HG03159 (cell line): ENCODE measurements around the gene COL24A1.

ENCODE experiments used
- ATAC-seq: cut with Tn5 transposase; IDR thresholded peaks from one replicate; pipeline ENCODE4 v1.9.1; 2021; ENCODE audit warnings: mild to moderate bottlenecking, moderate library complexity; ENCODE audit not compliant: unreplicated experiment

COL24A1 gene

DNA sequence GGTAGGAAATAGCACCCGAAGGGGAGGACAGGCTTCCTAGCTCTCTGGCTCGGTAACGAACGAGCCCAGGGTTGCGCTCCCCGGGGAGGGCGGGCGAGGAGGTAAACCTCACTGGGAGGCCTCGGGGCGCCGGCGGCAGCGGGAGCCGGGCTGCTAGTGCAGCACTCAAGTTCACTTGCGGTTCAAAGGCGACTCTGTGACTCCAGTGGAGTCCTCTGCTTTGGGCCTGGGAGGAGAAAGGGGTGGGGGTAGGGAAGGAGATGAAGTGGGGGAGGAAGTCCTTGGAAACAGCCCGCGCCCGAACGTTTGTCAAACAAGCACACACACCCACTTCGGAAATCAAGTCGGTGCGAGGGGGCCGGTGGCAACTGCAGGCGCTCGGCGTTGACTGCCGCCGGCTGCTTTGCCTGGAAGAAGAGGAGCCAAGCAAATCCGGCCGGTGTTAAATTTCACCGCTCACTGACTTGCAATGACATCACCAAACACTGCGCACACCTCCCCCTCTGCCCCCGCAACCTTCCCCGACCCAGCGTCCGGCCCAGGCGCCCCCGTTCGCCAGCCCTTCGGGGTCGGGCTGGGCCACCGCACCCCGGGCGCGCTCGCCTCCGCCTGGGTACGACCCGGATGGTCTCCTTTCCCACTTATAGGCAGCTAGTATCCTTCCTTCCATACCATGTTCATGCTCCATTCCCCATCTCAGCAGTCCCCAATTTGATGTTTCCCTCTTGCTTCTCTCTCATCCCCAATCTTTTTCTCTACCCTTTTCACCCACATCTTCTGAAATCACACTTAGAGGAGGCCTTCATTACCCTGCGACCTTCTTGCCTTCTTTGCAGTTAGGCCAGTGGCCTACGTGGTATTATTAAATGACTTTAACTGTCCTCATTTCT is at the start of gene COL24A1:
COL24A1 (minus strand) TSS at position 207 of the 890 bp plus-strand sequence. CDS start 376 bp downstream, outside the sequence.
- no peak for ATAC-seq

DNA sequence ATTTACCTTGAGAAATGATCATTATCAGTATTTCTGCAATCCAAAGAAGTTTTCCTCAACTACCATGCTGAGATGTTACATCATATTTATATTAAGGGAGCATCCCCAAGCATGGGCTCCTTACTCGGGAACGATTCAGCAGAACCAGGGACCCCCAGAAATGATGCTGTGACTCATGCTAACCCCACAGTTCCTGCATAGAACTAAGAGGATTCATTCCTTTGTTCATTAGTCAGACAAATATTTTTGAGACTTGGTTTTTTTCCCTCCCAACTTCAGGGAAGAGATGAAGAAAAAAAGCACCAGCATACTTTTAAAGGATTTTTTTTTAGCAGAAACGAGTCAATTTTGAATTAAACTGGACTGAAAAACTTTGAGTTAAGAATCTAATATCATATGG is 49.2 kb upstream of the COL24A1 start:
- no peak for ATAC-seq

DNA sequence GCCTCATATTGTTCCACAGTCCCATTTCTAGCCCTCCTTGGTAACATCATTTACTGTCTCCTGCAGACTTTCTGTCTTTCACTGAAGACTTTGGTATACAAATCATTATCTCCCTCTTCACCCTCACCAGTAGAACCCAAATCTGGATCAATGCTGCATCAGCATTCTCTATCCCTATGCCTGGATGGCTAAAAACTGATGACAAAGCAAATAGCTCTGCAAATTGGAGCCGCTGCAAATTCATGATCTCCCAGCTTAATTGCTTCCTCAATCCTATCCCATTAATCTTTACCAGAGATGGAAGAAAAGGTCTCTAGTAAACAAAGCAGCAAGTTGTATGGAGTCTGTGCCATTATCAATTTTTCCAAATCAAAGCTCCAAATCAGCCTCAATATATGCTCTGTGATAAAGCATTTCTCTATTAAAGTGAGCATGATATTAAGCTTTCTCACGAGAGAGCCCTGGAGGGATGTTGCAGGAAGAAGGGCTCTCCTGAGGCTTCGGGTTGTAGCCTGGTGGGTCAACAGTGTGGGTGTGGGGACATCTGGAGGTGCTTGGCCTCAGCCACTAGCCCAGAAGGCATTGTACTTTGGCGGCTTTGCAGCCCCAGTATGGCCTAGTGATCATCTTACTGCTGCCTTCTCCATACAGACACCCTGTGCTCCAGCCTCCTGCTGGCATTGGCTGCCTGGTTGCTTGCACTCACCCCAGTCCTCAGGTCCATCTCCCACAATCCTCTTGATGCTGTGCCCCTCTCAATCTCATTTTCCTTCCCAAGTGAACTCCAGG is 46.2 kb upstream of the COL24A1 start:
- ATAC-seq: no peak

DNA sequence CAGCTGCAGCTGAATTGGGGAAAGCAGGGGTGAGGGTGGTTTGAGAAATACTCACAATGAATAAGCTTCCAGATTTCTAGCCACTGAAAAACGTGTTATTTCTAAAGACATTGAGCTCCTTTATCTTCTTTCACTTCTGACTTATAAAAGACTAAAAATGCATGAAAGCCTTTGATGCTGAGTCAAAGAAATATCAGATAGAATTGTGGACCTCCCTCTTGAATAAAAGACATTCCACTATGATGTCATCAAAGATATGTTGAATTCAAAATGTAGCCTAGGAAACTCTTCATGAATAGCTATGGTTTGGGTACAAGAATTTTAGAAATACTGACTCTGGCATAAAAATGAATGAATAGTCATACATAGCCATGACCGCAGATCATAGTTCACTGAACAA is 44.7 kb upstream of the COL24A1 start:
- no peak for ATAC-seq

DNA sequence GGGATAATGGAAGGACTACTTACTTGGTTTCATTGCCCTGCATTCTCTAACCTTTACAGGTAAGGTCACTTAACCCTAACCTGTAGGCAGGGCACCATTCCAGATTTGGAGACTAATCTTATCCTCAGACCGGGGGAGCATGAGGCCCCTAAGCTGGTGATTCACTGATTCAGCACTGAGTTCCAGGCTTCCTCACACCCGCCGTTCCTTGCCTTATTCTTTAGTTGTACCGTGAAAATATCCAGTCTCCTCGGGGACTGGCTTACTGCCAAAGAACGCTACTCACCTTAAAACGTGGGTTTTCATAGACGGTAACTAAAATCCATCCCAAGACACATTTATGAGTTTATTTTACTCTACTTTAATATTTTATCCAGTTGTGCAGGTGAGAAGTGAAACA is 44.3 kb upstream of the COL24A1 start:
- no peak for ATAC-seq

DNA sequence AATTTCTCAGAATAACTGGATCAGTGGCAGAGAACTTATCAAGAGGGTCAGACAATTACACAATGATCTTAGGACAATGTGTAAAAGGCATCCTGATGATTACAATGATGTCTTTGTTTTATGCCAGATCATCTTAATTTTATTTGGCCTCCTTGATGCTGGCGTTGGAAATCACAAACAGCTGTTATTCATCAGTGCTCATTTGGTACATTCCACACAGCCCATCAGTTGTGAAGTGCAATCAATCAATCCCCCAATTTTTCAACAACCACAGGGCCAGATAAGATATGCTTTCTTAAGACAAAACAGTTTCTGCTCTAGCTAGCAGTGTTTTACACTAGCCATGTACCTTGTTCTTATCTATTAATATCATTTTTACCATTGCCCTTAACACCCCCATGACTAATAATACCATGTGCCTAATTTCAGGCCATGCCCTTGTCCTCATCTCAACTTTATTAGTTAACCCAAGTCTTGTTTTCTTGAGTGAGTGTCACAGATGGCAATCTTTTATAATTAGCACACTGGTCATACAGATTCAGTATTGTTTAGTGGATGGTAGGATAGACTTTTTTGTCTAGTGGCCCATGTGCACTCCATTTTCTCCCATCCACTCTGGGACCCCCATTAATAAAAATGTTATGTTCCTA is 40.8 kb upstream of the COL24A1 start:
- no peak for ATAC-seq

DNA sequence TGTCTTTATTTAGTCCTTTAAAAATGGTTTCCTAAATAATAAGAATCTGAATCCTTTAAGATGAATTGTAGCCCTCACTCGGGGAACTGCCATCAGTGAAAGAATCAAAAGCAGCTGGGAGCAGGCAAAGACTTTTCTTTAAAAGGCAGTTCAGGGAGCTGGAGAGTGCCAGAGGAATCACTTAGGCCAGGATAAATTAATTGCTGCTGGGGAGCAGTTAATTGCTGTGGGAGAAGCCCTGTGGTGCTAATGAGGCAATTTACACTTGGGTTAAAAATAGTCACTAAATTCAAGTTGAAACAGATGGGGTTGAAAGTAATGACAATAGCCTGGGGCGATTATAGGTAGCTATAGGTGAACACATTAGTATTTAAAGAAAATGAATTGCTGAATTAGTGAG is 38.7 kb upstream of the COL24A1 start:
- ATAC-seq: no peak

DNA sequence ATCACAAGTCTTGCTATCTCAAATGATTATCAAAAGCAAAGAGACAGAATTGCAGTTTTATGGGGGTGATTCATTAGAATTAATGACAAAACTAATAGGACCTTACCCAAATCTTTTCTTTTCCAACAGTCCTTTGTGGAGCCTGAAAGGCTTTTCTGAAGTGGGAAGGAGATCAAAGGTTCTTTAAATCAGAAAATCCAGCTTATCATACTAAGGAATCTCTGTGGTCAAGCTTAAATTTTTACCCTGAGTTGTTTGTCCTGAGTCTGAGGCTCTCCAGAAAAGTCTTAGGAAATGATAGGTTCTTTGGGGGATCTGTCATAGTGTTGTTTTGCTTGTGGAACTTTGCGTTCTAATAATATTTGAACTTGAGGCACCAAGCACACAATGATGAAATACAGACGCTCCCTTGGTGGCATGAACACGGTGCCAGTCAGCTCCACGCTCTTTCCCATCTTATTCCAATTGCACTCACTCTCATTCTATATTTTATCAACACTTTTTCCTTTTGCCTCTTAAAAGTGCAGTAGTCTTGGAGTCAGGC is 38.0 kb upstream of the COL24A1 start:
- ATAC-seq: no peak

DNA sequence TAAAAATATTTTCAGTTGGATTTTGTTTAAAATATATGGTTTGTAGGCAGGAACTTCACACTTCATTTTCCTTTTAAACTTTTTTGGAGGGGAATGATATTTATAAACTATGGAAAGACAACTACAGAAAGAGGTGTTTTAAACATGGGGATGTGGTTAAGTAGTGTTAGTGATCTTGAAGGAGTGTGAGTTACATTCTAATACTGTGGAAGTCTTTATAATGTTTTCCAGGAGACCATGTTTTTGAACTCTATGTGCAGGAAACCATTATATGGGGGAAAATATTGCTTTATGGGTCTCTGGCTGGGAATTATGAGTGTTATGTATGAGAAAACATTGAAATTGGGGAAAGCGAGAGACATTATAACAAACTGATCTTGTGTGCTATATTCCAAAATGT is 35.8 kb upstream of the COL24A1 start:
- no peak for ATAC-seq

DNA sequence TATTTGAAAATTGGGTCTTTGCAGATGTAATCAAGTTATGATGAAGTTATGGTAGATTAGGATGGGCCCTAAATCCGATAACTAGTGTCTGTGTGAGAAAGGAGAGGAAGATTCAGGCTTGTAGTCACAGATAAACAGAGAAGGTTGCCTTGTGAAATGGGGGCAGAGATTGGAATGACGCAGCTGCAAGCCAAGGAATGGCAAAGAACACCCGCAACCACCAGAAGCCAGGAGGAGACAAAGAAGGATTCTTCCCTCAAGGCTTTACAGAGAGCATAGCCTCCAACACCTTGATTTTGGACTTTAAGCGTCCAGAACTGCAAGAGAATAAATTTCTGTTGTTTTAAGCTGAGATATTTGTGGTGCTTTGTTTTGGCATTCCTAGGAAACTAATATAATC is 35.4 kb upstream of the COL24A1 start:
- ATAC-seq: no peak

DNA sequence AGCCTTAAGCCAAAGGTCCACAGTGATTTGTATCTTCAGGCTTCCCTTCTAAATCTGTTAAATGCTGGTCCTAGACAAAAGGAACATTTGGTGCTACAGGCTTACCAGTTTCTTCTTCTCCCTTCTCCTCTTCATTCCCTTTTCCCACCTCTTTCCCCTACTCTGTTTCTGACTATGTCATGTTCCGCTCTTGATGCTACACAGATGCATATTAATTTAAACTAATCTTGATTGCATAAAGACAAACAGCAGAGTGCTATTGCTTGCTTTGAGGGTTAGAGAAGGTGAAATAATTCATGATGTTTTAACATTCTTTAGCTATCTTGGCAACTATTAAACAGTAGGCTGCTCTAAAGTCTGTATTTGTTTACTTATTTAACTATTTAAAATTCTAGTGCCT is 34.3 kb upstream of the COL24A1 start:
- ATAC-seq: no peak

DNA sequence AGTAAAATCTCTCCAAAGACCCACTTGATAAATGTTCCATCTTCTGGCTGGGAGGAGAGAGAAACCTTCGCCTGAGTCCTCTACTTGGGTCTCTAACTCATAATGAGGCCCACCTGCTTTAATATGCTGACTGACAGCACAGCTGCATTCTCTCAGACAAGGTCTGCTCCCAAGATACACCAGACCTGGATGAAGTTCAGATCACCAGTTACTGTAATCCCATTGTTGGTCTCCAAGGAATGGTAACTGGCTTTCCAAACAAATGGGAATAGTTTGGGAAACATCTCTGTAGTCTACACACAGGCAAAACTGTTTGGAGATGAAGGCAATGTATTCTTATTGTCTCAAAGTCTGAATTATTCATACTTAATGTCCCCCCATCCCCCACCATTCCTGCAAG is 27.9 kb upstream of the COL24A1 start:
- ATAC-seq: no peak

DNA sequence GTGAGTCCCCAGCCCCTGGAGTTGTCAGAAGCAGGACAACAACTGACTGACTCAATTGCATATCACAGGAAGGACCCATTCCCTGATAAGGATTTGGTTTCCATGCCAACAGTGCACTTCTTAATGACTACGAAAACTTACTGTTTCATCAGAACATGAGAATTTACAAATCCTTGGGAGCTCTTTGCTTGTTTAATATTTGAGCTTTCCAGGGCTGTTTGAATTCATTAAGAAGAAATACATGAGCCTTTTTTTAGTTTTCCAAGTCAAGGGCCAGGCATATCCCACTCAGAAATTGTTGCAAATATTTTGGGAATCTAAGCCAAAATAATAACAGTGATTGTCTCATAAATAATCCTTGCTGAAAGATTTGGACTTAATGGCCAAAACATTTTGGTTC is 27.2 kb upstream of the COL24A1 start:
- no peak for ATAC-seq

DNA sequence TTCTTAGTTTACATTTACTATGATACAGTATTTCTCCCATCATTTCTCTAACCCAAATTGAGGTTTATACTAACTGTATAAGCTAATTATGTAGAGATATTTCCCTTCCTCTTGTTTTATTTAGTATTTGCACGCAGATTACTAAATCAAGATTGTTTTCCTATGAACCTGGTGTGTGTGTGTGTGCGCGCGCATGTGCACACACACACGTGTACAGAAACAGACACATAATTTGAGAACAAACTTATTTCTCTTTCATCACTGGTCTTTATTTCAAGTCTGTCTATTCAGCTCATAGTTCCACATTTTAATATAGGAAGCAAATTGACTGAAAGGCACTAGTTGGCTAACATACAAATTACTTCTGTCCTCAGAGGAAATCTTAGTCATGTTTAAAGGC is 19.7 kb upstream of the COL24A1 start:
- ATAC-seq: no peak

DNA sequence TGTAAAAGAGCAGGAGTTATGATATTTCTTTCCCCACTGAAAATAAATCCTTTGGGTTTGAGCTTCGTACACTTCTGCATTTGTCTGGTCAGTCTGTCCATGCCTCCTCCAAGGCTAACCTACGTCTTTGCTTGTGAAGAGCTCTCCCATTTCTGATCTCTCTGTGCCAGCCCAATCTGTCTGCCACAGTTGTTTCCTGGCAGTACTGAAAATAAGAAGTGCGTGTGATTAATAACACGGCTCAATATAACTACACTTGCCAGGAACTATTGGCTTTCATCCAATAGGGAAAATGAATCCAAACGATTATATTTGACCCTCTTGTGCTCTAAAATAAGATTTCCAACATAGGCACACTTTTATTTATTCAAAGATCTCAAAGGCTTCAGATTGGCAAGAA is 19.2 kb upstream of the COL24A1 start:
- no peak for ATAC-seq

DNA sequence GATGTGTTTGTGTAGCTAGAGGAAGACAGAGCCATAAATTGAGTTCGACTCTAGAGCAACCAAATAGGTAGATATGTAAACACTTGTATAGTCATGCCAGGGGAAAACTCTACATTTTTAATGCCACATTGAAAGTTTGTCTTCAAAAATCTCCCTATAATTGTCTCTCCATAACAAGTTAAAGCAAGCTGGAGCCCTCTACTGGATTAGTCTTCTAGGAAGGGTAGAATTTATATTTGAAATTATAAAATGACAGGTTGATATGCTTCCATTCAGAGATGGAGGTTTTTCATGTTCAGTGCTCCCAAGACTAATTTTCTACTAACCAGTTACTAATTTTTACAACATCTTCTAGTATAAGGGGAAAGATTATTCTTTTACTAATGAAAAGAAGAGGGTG is 13.1 kb upstream of the COL24A1 start:
- ATAC-seq: no peak

DNA sequence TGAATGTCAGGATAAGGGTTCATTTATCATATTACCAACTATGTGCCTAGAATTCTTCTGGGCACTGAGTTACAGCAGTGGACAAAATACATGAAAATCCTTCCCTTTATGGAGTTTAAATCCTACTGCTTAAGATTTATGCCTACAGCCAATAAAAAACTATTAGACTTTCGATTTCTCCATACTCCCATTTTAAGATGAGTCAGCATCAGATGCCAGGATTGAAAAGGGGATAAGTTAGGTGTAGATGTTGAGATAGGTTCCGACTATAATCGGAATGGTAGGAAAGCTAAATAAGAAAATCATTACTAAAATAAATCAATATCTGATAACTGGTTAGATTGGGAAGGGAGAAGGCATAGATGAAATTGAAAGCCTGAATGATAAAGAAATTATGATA is 3.2 kb upstream of the COL24A1 start:
- ATAC-seq: no peak

DNA sequence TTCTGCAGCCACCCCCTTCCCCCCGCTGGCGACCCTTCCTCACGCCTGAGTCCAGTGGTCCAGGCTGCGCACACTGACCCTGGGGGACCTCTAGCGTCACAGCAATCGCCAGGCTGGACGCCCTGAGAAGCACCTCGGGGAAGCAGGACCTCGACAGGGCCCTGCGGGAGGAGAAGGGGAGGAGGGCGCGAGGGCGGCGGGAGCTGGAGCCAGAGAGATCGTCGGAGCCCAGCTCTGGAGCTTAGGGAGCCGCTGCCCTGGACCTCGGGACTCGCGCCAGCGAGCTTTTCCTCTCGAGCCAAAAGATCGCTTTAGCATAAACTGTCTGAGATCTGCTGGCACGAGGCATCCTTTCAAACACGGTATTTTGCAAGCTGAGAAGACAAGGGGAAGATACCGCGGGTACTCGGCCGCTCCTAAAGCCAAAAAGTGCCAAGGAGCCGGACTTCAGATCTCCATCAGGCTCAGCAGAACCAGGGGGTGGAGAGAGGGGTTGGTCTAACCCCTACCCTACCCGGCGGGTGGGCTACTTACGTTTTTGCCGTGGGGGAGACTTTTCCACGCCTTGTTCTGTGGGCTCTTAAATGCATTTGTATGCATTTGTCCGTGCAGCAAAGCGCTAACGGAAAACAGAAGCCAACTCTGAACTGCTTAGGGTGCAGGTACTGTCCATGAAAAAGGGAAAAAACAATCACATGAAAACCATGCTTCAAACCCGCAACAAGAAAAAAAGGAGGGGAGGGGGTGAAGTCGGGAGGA is 586 bp downstream of the COL24A1 start:
- no peak for ATAC-seq

DNA sequence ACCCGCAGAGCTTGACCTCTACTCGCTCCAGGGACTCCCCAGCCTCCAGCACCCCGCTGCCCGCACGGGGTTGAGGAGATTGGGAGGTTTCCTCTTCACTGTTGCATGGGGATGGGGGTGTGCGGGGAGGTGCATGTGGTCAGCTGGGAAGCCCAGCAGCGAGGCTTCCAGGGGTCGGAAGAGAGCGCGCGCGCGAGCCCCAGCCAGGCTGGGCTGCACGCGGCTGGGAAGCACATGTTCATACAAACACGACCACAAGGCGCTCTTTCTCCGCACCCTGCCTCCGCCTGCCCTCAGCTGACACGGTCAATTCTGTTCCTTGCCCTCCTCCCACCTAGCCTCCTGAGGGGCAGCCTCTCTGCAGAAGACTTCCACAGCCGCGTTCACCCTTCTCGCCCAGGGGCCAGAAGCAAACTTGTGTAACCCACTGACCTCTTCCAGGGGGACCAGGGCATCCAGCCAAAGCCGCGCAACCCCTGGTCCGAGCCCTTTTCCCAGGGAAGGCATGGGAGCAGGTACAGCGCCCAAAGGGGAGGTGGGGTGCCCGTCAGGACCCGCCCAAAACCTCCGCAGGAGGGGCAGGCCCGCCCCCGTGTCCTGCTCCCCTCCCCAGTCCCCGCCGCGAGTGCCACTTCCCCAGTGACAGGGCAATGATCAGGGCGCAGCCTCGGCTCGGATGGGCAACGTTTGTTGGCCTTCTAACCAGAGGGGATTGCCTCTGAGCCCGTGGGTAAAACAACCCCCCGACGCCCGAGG is 1.3 kb downstream of the COL24A1 start:
- ATAC-seq: no peak

DNA sequence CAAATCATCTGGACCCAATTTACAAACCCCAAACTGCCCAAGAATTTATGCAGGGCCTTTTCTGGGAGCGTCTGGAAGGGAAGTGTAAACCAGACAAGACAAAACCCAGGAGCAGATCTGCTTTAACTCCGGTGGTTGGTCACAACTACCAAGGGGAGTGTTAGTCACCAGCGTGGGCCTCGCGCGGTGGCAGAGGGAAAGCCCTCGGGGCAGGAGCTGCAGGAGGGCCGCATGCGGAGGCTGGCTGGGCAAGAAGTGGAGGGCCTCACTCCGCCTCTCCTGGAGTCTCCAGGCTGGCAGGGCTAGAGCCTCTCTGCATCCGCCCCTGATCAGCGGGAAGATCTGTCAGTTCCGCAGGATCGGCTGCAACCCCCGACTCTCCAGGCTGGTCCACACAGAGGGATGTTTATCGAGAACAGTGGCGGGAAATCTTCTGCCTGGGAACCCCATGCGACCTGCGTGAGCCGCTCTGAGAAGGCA is 2.0 kb downstream of the COL24A1 start:
- ATAC-seq: no peak
